ENCODE results near the gene NPBWR2.

The NPBWR2 gene

DNA sequence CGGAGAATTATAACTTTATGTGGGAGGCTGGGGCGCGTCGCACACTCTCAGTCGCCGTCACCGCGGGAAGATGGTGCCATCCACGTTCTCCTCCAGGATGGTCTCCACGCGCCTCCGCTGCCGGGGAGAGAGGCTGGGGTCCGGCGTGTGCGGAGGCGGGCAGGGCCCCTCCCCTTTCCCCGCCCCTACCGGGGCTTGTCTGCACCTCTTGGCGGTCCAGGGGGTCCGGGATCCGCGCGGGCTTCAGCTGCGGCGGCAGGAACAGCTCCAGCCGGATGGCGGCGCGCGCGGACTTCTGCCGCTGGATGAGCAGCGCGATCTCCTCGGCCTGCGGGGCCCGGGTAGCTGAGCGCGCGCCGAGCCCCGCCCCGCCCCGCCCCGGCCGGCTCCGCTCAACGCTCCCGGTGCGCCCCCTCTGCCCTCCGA lies 24.0 kb downstream of the NPBWR2 start:
- H3K4me1 ChIP-seq (ENCODE audit: control insufficient read depth, low read depth, low read length): no peaks in the 10 kb centered on the region

DNA sequence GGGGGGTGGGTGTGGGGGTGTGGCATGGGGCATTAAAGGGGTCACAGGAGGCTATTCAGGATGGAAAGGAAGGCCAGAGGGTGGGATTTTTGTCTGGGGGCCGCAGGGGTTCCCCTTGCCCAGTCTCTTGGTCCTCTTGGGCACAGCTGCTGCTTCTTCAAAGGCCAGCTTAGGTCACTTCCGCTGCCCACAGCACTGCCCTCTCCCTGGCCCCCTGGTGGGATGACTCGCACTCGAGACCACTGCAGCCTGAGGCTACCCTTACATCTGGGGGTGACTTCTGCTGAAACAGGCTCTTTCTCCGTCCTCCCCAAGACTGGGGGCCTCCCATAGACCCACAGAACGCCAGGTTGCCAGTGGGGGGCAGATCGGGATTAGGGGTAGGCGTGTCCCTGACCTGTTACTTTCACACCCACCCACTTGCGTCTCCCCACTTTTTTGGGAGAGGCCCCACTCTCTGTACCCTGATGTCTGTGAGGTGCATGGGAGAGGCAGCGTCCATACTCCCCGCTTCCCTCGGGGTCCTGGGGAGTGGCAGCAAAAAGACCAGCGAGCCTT lies 24.5 kb downstream of the NPBWR2 start:
- no peaks in the 10 kb centered on the region for H3K79me1 ChIP-seq (ENCODE audit: low read length)
- H3K36me3 ChIP-seq (ENCODE audit: control insufficient read depth, insufficient read depth, low read length): no peaks in the 10 kb centered on the region
- H2BK15ac ChIP-seq (replicated peaks; ENCODE audit: low read depth): no peak overlapping the region
- H3K4ac ChIP-seq (ENCODE audit: low read depth, low read length): no peak overlapping the region
- H3K9ac ChIP-seq (ENCODE audit: low read length): peak overlapping the region; percentile 3
- H3K79me2 ChIP-seq (ENCODE audit: control insufficient read depth, insufficient read depth, low read length): no peaks in the 10 kb centered on the region
- peak overlapping the region; percentile 5 for H3K4me2 ChIP-seq (ENCODE audit: low read length)
- no peak overlapping the region for H3K23ac ChIP-seq (ENCODE audit: low read length)
- H3K27me3 ChIP-seq (ENCODE audit: insufficient read depth, low read length, poor library complexity): peaks cover 19% of the 10 kb centered on the region
- H2BK120ac ChIP-seq (ENCODE audit: low read depth, low read length): no peak overlapping the region
- no peak overlapping the region for H2AK5ac ChIP-seq (ENCODE audit: low read length)
- H3K27ac ChIP-seq (ENCODE audit: low read depth, low read length): no peak overlapping the region
- H4K5ac ChIP-seq (ENCODE audit: low read length): no peak overlapping the region
- H3K4me1 ChIP-seq (ENCODE audit: control insufficient read depth, low read depth, low read length): no peaks in the 10 kb centered on the region
- DNase-seq: no peak
- H4K8ac ChIP-seq (ENCODE audit: low read depth, low read length): no peak overlapping the region
- H3K4me3 ChIP-seq (ENCODE audit: low read length): no peak overlapping the region
- WGBS (ENCODE audit: extremely low coverage, insufficient coverage, low lambda C conversion rate): no CpG with 5 or more reads among the region's 13 CpGs
- H3K56ac ChIP-seq (ENCODE audit: low read length): no peak overlapping the region
- H2BK5ac ChIP-seq (ENCODE audit: low read length): no peak overlapping the region
- no peak overlapping the region for H3K18ac ChIP-seq (ENCODE audit: low read length)

More for the DNA sequence above, 24.0 kb downstream of the NPBWR2 start:
- H3K4ac ChIP-seq (ENCODE audit: low read depth, low read length): no peak overlapping the region
- no peak overlapping the region for H4K8ac ChIP-seq (ENCODE audit: low read depth, low read length)
- WGBS (ENCODE audit: extremely low coverage, insufficient coverage, low lambda C conversion rate): no CpG with 5 or more reads among the region's 52 CpGs
- H2BK120ac ChIP-seq (ENCODE audit: low read depth, low read length): no peak overlapping the region
- peaks cover 19% of the 10 kb centered on the region for H3K27me3 ChIP-seq (ENCODE audit: insufficient read depth, low read length, poor library complexity)
- H3K27ac ChIP-seq (ENCODE audit: low read depth, low read length): no peak overlapping the region
- H2AK5ac ChIP-seq (ENCODE audit: low read length): no peak overlapping the region
- peak; percentile 81 for DNase-seq
- H3K4me3 ChIP-seq (ENCODE audit: low read length): peak overlapping the region; percentile 25
- no peak overlapping the region for H4K5ac ChIP-seq (ENCODE audit: low read length)
- H3K23ac ChIP-seq (ENCODE audit: low read length): no peak overlapping the region
- H3K18ac ChIP-seq (ENCODE audit: low read length): no peak overlapping the region
- H3K9ac ChIP-seq (ENCODE audit: low read length): peak overlapping the region; percentile 72
- no peaks in the 10 kb centered on the region for H3K79me2 ChIP-seq (ENCODE audit: control insufficient read depth, insufficient read depth, low read length)
- peak overlapping the region; percentile 88 for H3K56ac ChIP-seq (ENCODE audit: low read length)
- no peaks in the 10 kb centered on the region for H3K36me3 ChIP-seq (ENCODE audit: control insufficient read depth, insufficient read depth, low read length)
- H2BK15ac ChIP-seq (replicated peaks; ENCODE audit: low read depth): no peak overlapping the region
- H3K79me1 ChIP-seq (ENCODE audit: low read length): no peaks in the 10 kb centered on the region
- no peak overlapping the region for H2BK5ac ChIP-seq (ENCODE audit: low read length)
- peak overlapping the region; percentile 84 for H3K4me2 ChIP-seq (ENCODE audit: low read length)

DNA sequence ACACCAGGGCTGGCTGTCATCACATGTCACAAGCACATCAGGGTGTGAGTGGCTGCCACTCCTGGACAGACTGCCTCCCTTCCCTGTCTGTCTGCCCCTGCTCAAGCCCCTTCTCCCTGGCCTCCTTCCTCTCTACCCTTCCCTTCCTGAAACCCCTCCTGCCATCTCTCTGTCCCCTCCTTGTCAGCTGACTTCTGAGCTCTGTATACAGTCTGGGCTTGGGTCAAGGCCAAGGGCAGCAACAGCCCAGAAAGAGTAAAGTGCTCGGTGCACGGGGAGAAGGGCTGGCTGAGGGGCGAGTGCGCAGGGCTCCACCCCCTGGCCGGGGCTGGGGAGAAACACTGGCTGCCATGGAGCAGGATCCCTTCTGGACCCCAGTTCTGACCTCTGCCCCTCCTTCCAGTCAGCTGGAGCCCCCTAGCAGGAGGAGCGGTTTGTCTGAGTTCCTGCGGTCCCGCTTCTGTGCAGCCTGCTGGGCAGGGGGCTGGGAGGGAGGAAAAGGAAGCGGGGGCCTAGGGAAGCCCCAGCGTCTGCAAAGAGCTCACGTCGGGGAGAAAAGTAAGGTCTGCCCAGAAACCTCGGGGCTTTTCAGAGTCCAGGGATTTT lies 25.1 kb downstream of the NPBWR2 start:
- no peak overlapping the region for H3K4ac ChIP-seq (ENCODE audit: low read depth, low read length)
- H2BK15ac ChIP-seq (replicated peaks; ENCODE audit: low read depth): no peak overlapping the region
- H3K79me2 ChIP-seq (ENCODE audit: control insufficient read depth, insufficient read depth, low read length): no peaks in the 10 kb centered on the region
- no peak overlapping the region for H3K9ac ChIP-seq (ENCODE audit: low read length)
- no peak overlapping the region for H3K18ac ChIP-seq (ENCODE audit: low read length)
- H2BK5ac ChIP-seq (ENCODE audit: low read length): no peak overlapping the region
- no peak overlapping the region for H3K56ac ChIP-seq (ENCODE audit: low read length)
- H2BK120ac ChIP-seq (ENCODE audit: low read depth, low read length): no peak overlapping the region
- H3K27ac ChIP-seq (ENCODE audit: low read depth, low read length): no peak overlapping the region
- H3K23ac ChIP-seq (ENCODE audit: low read length): no peak overlapping the region
- H3K36me3 ChIP-seq (ENCODE audit: control insufficient read depth, insufficient read depth, low read length): no peaks in the 10 kb centered on the region
- no peak overlapping the region for H4K5ac ChIP-seq (ENCODE audit: low read length)
- no peaks in the 10 kb centered on the region for H3K4me1 ChIP-seq (ENCODE audit: control insufficient read depth, low read depth, low read length)
- H2AK5ac ChIP-seq (ENCODE audit: low read length): no peak overlapping the region
- H4K8ac ChIP-seq (ENCODE audit: low read depth, low read length): no peak overlapping the region
- peaks cover 19% of the 10 kb centered on the region for H3K27me3 ChIP-seq (ENCODE audit: insufficient read depth, low read length, poor library complexity)
- no peak overlapping the region for H3K4me3 ChIP-seq (ENCODE audit: low read length)
- no peak overlapping the region for H3K4me2 ChIP-seq (ENCODE audit: low read length)
- no peak for DNase-seq
- WGBS (ENCODE audit: extremely low coverage, insufficient coverage, low lambda C conversion rate): no CpG with 5 or more reads among the region's 13 CpGs
- no peaks in the 10 kb centered on the region for H3K79me1 ChIP-seq (ENCODE audit: low read length)

DNA sequence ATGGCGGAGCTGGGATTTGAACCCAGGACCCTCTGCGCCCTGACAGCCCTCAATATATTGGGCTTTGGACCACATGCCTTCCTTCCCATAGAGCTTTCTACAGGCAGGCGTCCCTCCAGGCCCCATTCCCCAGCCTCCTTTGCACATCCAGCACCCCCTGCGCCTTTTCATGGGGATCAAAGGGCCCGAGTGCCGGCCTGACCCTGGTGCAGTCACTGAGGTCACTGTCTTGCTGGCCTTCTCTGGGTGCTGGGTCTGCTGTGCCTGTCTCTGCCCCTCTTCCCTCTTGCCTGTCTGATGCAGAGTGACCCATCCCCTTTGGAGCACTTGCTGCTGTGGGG lies 25.8 kb downstream of the NPBWR2 start:
- Histone ChIP-seq H3K27me3 (ENCODE audit: insufficient read depth, low read length, poor library complexity) (peaks cover 19% of the 10 kb centered on the region), H3K9ac (ENCODE audit: low read length) (no peak overlapping the region), H2BK5ac (ENCODE audit: low read length) (no peak overlapping the region), H3K4me3 (ENCODE audit: low read length) (no peak overlapping the region), H3K4ac (ENCODE audit: low read depth, low read length) (no peak overlapping the region), H4K8ac (ENCODE audit: low read depth, low read length) (no peak overlapping the region), H4K5ac (ENCODE audit: low read length) (no peak overlapping the region), H3K18ac (ENCODE audit: low read length) (no peak overlapping the region), H2BK120ac (ENCODE audit: low read depth, low read length) (no peak overlapping the region), H3K27ac (ENCODE audit: low read depth, low read length) (no peak overlapping the region), H3K23ac (ENCODE audit: low read length) (no peak overlapping the region), H3K4me1 (ENCODE audit: control insufficient read depth, low read depth, low read length) (no peaks in the 10 kb centered on the region), H3K56ac (ENCODE audit: low read length) (no peak overlapping the region), H2AK5ac (ENCODE audit: low read length) (no peak overlapping the region), H3K36me3 (ENCODE audit: control insufficient read depth, insufficient read depth, low read length) (no peaks in the 10 kb centered on the region), H2BK15ac (replicated peaks; ENCODE audit: low read depth) (no peak overlapping the region), H3K79me2 (ENCODE audit: control insufficient read depth, insufficient read depth, low read length) (no peaks in the 10 kb centered on the region), H3K79me1 (ENCODE audit: low read length) (no peaks in the 10 kb centered on the region), H3K4me2 (ENCODE audit: low read length) (no peak overlapping the region)
- DNase-seq: no peak
- no CpG with 5 or more reads among the region's 6 CpGs for WGBS (ENCODE audit: extremely low coverage, insufficient coverage, low lambda C conversion rate)

DNA sequence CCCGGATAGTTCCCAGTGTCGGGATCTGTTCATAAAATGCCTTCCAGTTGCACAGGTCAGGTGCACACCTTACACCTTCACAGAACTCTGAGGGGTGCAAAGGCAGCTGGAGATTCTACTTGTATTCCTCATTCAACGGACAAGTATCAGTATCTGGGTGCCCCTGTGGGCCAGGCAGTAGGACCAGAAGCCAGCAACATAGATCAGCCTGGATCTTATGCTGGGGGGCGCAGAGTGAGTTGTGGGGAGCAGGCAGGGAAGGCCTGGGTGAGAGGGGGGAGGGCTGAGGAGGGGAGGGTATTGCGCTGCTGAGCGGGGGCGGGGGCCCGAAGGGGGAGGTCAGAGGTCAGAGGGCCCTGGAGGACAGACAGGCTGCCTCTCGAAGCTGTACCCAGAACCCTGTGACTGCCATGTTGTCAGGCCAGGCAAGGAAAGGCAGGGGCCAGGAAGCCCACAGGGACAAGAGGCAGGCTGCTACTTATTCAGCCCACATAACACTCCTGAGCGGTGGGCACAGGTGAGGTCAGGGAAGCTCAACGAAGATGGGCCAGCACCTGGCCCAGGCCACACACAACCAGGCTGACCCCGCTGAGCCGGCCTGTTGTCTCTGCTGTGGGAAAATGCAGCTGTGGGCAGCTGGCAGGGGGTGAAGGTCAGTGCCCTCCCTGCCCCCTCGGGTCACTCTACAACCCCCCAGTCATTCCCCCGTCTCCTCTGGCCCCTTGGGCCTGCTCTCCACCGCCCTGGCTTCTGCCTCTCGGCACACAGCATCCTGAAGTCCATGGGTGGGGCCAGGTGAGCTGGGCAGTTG lies 26.3 kb downstream of the NPBWR2 start:
- Histone ChIP-seq H3K27ac (ENCODE audit: low read depth, low read length) (no peak overlapping the region), H3K79me1 (ENCODE audit: low read length) (no peaks in the 10 kb centered on the region), H4K8ac (ENCODE audit: low read depth, low read length) (no peak overlapping the region), H4K5ac (ENCODE audit: low read length) (no peak overlapping the region), H2BK5ac (ENCODE audit: low read length) (no peak overlapping the region), H3K9ac (ENCODE audit: low read length) (peak overlapping the region; percentile 93), H2AK5ac (ENCODE audit: low read length) (no peak overlapping the region), H3K79me2 (ENCODE audit: control insufficient read depth, insufficient read depth, low read length) (no peaks in the 10 kb centered on the region), H2BK15ac (replicated peaks; ENCODE audit: low read depth) (no peak overlapping the region), H3K27me3 (ENCODE audit: insufficient read depth, low read length, poor library complexity) (peaks cover 19% of the 10 kb centered on the region), H3K23ac (ENCODE audit: low read length) (no peak overlapping the region), H2BK120ac (ENCODE audit: low read depth, low read length) (no peak overlapping the region), H3K4me2 (ENCODE audit: low read length) (no peak overlapping the region), H3K4ac (ENCODE audit: low read depth, low read length) (no peak overlapping the region), H3K18ac (ENCODE audit: low read length) (no peak overlapping the region), H3K56ac (ENCODE audit: low read length) (no peak overlapping the region), H3K4me3 (ENCODE audit: low read length) (no peak overlapping the region), H3K4me1 (ENCODE audit: control insufficient read depth, low read depth, low read length) (no peaks in the 10 kb centered on the region), H3K36me3 (ENCODE audit: control insufficient read depth, insufficient read depth, low read length) (no peaks in the 10 kb centered on the region)
- DNase-seq: no peak
- WGBS (ENCODE audit: extremely low coverage, insufficient coverage, low lambda C conversion rate): no CpG with 5 or more reads among the region's 17 CpGs
